Fibroblast of lung (primary cell): Measurements from ENCODE around the gene TRPC1. TPM values are rescaled to one million over a fixed set of nuclear protein-coding genes. Genes with fewer than 3 reads are reported as not detected.

Experiments
- DNase-seq, 2 donors: peaks; one replicate each; pipeline versions ENCODE4 v3.0.0 to v3.0.0-alpha.2; 2010; ENCODE audit warnings: low read depth in 2 of 2
- H2AFZ ChIP-seq: 2 replicates; pipeline ENCODE4 v1.5.1; 2012; ENCODE audit warnings: low read length, control low read depth, inconsistent platforms
- H3K27ac ChIP-seq: 2 replicates; pipeline ENCODE4 v1.5.1; 2011; ENCODE audit warnings: low read length, control low read depth; ENCODE audit not compliant: insufficient read depth
- H3K27me3 ChIP-seq: 2 replicates; pipeline ENCODE4 v1.5.1; 2011; ENCODE audit warnings: mild to moderate bottlenecking, low read length; ENCODE audit not compliant: control insufficient read depth, insufficient read depth
- H3K36me3 ChIP-seq: 2 replicates; pipeline ENCODE4 v1.5.1; 2011; ENCODE audit warnings: low read length; ENCODE audit not compliant: control insufficient read depth, insufficient read depth
- H3K4me1 ChIP-seq: 2 replicates; pipeline ENCODE4 v1.5.1; 2011; ENCODE audit warnings: low read length; ENCODE audit not compliant: control insufficient read depth, insufficient read depth; ENCODE audit errors: extremely low read depth
- H3K4me2 ChIP-seq: 2 replicates; pipeline ENCODE4 v1.5.1; 2011; ENCODE audit warnings: low read length, control low read depth; ENCODE audit not compliant: insufficient read depth; ENCODE audit errors: extremely low read depth
- H3K4me3 ChIP-seq, 4 experiments: fragments of 200-600 bp in 1 of 4; sonication (generic) in 1 of 4; replicated peaks in 1 of 4; 2 replicates each; pipeline ENCODE4 v1.5.1; 2011 to 2016; ENCODE audit warnings: low read length in 4 of 4, low read depth in 3 of 4, mild to moderate bottlenecking in 3 of 4, control low read depth in 2 of 4, inconsistent platforms in 1 of 4, mixed read lengths in 1 of 4; ENCODE audit not compliant: insufficient read depth in 1 of 4; ENCODE audit errors: control extremely low read depth in 1 of 4
- H3K79me2 ChIP-seq: 2 replicates; pipeline ENCODE4 v1.5.1; 2012; ENCODE audit warnings: mild to moderate bottlenecking, low read length, inconsistent platforms; ENCODE audit not compliant: control insufficient read depth, insufficient read depth
- H3K9ac ChIP-seq: 2 replicates; pipeline ENCODE4 v1.5.1; 2011; ENCODE audit warnings: mild to moderate bottlenecking, low read length, control low read depth; ENCODE audit not compliant: insufficient read depth
- H3K9me3 ChIP-seq: 2 replicates; pipeline ENCODE4 v1.5.1; 2012; ENCODE audit warnings: low read depth, low read length; ENCODE audit not compliant: control insufficient read depth, insufficient read depth
- H4K20me1 ChIP-seq: 2 replicates; pipeline ENCODE4 v1.5.1; 2011; ENCODE audit warnings: low read length; ENCODE audit not compliant: control insufficient read depth, insufficient read depth; ENCODE audit errors: extremely low read depth
- EZH2 ChIP-seq: IDR thresholded peaks from 2 replicates; pipeline ENCODE4 v1.5.1; 2012; ENCODE audit warnings: low read length, control low read depth, mild to moderate bottlenecking; ENCODE audit errors: missing control alignments
- polyA plus RNA-seq, 2 donors: library from polyadenylated mRNA; depleted of rRNA in 1 of 2; stranded (reverse) in 1 of 2; unstranded in 1 of 2; fragments of >200 nt; gene quantifications; 2 replicates each; pipeline ENCODE4 v1.2.1, GENCODE V29; 2011 to 2012; ENCODE audit warnings: missing spikeins in 1 of 2
- total RNA-seq: library from RNA; depleted of rRNA; stranded (reverse); fragments of >200 nt; gene quantifications from 2 replicates; pipeline ENCODE4 v1.2.1, GENCODE V29; 2014
- TF ChIP-seq, protein P1 (sequence below), 2 donors: IDR thresholded peaks in 1 of 2; conservative IDR thresholded peaks in 1 of 2; 1 replicate in 1 of 2; 2 replicates in 1 of 2; pipeline ENCODE4 v1.5.1; 2011 to 2012; ENCODE audit warnings: low read length in 2 of 2, control low read depth in 1 of 2, inconsistent platforms in 1 of 2, low read depth in 1 of 2, mild to moderate bottlenecking in 1 of 2

The TRPC1 gene
- total and polyA plus RNA-seq, 2 donors (not counting 1 experiment from before 2014, with no cell fraction given) = 13.0 to 43.1 TPM

DNA sequence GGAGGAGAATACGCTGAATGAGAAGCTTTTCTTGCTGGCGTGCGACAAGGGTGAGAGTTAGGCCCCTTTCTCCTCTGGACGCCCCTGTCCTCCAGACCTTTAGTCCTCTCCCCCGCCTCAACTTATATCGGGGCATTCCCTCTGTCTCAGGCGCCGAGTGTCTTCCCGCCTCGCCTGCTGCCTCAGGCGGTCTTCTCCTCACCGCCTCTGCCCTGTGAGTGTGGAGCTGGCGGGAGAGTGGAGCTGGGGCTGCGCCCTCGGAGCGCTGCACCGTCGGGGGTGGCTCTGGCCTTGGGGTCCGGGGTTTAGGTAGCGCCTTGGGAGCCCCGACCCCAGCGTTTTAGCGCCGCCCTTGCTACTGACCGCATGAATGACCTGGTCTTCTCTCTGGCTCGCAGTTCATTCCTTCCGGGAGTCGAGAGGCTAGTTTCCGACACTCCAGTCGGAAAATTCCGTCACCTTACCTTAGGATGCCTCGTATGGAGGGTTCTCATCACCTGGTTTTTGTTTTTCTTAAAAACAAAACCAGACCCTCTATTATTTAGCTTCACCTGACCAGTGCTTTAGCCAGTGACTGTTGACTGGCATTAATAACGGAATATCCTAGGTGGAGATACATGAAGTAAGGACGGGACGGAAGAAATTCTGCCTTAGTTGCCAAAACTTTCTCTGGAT, 985 bp downstream of the TRPC1 start:
- Histone ChIP-seq H4K20me1 (no peaks in the 10 kb centered on the region), H3K27ac (peak overlapping the region; percentile 81), H2AFZ (peak overlapping the region; percentile 86), H3K4me2 (peak overlapping the region; percentile 87), H3K36me3 (no peaks in the 10 kb centered on the region), H3K4me3 (peak overlapping the region; percentile 74 to 93 (median 89)), H3K9me3 (no peaks in the 10 kb centered on the region), H3K4me1 (no peaks in the 10 kb centered on the region), H3K9ac (peak overlapping the region; percentile 90), H3K27me3 (no peaks in the 10 kb centered on the region), H3K79me2 (peaks cover 6% of the 10 kb centered on the region)
- DNase-seq = peak in 1 of 2 donors; percentile 40
- TF ChIP-seq EZH2 = no peak
- TF ChIP-seq, protein P1, sequence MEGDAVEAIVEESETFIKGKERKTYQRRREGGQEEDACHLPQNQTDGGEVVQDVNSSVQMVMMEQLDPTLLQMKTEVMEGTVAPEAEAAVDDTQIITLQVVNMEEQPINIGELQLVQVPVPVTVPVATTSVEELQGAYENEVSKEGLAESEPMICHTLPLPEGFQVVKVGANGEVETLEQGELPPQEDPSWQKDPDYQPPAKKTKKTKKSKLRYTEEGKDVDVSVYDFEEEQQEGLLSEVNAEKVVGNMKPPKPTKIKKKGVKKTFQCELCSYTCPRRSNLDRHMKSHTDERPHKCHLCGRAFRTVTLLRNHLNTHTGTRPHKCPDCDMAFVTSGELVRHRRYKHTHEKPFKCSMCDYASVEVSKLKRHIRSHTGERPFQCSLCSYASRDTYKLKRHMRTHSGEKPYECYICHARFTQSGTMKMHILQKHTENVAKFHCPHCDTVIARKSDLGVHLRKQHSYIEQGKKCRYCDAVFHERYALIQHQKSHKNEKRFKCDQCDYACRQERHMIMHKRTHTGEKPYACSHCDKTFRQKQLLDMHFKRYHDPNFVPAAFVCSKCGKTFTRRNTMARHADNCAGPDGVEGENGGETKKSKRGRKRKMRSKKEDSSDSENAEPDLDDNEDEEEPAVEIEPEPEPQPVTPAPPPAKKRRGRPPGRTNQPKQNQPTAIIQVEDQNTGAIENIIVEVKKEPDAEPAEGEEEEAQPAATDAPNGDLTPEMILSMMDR (conservative IDR thresholded peaks at IDR 0.05 in 1 of 2, IDR thresholded peaks at IDR 0.05 in 1 of 2; ENCODE audit: low read depth in 1 of 2, low read length in 2 of 2) = peak in 1 of 2 donors; percentile 11

DNA sequence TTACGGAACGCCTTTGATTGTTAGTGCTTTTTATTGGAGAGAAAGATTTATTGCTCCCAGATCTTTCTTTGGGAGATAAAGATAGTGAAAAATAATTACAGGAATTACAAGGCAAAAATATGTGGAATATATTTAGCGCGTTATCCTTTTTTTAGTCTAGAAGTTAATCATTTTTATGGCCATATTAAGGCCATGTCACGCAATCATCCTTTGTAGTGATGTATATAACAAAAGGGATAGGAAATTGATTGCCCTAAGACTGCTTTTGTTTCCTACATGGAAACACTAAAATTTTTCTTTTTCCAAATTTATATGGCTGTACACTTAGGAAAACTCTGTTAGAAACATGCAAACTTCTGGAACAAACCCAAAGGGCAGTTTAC, 1.5 kb downstream of the TRPC1 start:
- Histone ChIP-seq H3K27ac (no peak overlapping the region), H3K27me3 (no peaks in the 10 kb centered on the region), H3K79me2 (peaks cover 6% of the 10 kb centered on the region)

DNA sequence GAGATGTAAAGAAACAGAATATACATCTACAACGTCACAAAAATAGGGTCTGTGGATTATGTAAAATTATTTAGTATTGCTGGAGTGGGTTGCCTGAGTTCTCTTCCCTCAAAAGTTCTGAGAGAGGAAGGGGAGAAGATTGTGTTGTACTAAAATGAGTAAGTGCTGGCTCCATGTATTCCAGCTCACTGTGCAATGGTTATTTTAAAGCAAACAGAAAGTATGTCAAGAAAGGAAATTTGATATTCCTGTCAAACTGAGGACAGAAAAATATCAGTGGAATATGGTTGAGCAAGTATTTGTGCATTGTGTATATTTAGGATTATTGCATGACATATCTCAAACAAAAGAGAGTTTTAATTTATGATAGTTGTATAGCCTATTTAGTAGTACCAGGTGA, 2.2 kb downstream of the TRPC1 start:
- TF ChIP-seq, protein P1 (conservative IDR thresholded peaks at IDR 0.05 in 1 of 2, IDR thresholded peaks at IDR 0.05 in 1 of 2; ENCODE audit: low read depth in 1 of 2, low read length in 2 of 2) = no peak
- Histone ChIP-seq H3K79me2 (peaks cover 6% of the 10 kb centered on the region), H3K36me3 (no peaks in the 10 kb centered on the region), H3K4me3 (no peak overlapping the region), H3K4me1 (no peaks in the 10 kb centered on the region), H3K9ac (no peak overlapping the region), H3K9me3 (no peaks in the 10 kb centered on the region), H3K4me2 (peak overlapping the region; percentile 56), H2AFZ (no peak overlapping the region), H3K27me3 (no peaks in the 10 kb centered on the region), H3K27ac (no peak overlapping the region), H4K20me1 (no peaks in the 10 kb centered on the region)
- DNase-seq = peak in 1 of 2 donors; percentile 13

More for the DNA sequence above, 1.5 kb downstream of the TRPC1 start:
- Histone ChIP-seq H3K4me2 (peak overlapping the region; percentile 87), H3K4me1 (no peaks in the 10 kb centered on the region), H3K9me3 (no peaks in the 10 kb centered on the region), H3K4me3 (peak overlapping the region; percentile 74 to 93 (median 89)), H4K20me1 (no peaks in the 10 kb centered on the region), H3K9ac (no peak overlapping the region), H2AFZ (no peak overlapping the region), H3K36me3 (no peaks in the 10 kb centered on the region)
- DNase-seq = no peak
- TF ChIP-seq EZH2 = no peak
- TF ChIP-seq, protein P1 (conservative IDR thresholded peaks at IDR 0.05 in 1 of 2, IDR thresholded peaks at IDR 0.05 in 1 of 2; ENCODE audit: low read depth in 1 of 2, low read length in 2 of 2) = no peak
